MM.1S (cell line): Measurements from ENCODE around the gene PTPRK.

Source experiments
- CTCF ChIP-seq: fragments of 300-600 bp; sonication (generic); IDR thresholded peaks from 2 replicates; pipeline ENCODE4 v1.5.1; 2016; ENCODE audit warnings: antibody characterized with exemption, low read length, mixed read lengths
- EZH2 ChIP-seq: fragments of 300-600 bp; sonication (generic); optimal IDR thresholded peaks from 2 replicates; pipeline ENCODE3; 2017; ENCODE audit warnings: low read depth, mild to moderate bottlenecking, antibody characterized with exemption, low read length, mixed read lengths
- EZH2phosphoT487 ChIP-seq: fragments of 300-600 bp; sonication (generic); IDR thresholded peaks from 2 replicates; pipeline ENCODE4 v1.6.1; 2018; ENCODE audit warnings: antibody characterized with exemption, low read length

- no peak for TF ChIP-seq CTCF
- no peak for TF ChIP-seq EZH2
- TF ChIP-seq EZH2phosphoT487: no peak
Observed at GRCh38 chr6:128032042-128032441, 488.4 kb downstream of the PTPRK start.
